ENCODE results near the gene SEPHS1.

- no peak for TF ChIP-seq POLR2AphosphoS5 (IDR thresholded peaks at IDR 0.05; ENCODE audit: low read depth, low read length)
- no peak for TF ChIP-seq TAF1 (IDR thresholded peaks at IDR 0.05; ENCODE audit: low read depth, low read length)
- no peak for TF ChIP-seq POLR2A (IDR thresholded peaks at IDR 0.05; ENCODE audit: low read depth, low read length)
- no peak for TF ChIP-seq POU2F2 (IDR thresholded peaks at IDR 0.05; ENCODE audit: low read depth, low read length)
- no peak for TF ChIP-seq SPI1 (IDR thresholded peaks at IDR 0.05; ENCODE audit: low read depth, low read length)
Observed at GRCh38 chr10:13371897-13372470, 23.9 kb upstream of the SEPHS1 start.
